HUES48 (cell line): ENCODE measurements around the gene PCDH18.
"Not testable (repeated sequence)": the region's sequence is repeated elsewhere in the genome, so short reads cannot be mapped to it uniquely, and the experiment has no call there.

Experiments used
- H3K27ac ChIP-seq: one replicate; pipeline ENCODE4 v1.7.0; 2013; ENCODE audit warnings: low read depth, low read length, inconsistent platforms
- H3K27me3 ChIP-seq: 2 replicates; pipeline ENCODE4 v1.6.1; 2013; ENCODE audit warnings: mild to moderate bottlenecking, low read length; ENCODE audit not compliant: control insufficient read depth, insufficient read depth
- H3K36me3 ChIP-seq: 2 replicates; pipeline ENCODE4 v1.6.1; 2013; ENCODE audit warnings: low read length; ENCODE audit not compliant: control insufficient read depth, insufficient read depth
- H3K4me1 ChIP-seq: 2 replicates; pipeline ENCODE4 v1.6.1; 2013; ENCODE audit warnings: mild to moderate bottlenecking, low read length; ENCODE audit not compliant: control insufficient read depth, insufficient read depth
- H3K4me3 ChIP-seq: 2 replicates; pipeline ENCODE4 v1.5.1; 2013; ENCODE audit warnings: mild to moderate bottlenecking, low read depth, low read length
- H3K9ac ChIP-seq: 2 replicates; pipeline ENCODE4 v1.6.1; 2013; ENCODE audit warnings: mild to moderate bottlenecking, low read depth, low read length, moderate library complexity
- H3K9me3 ChIP-seq: 2 replicates; pipeline ENCODE4 v1.6.1; 2013; ENCODE audit warnings: low read length; ENCODE audit not compliant: control insufficient read depth, insufficient read depth

The PCDH18 gene

DNA sequence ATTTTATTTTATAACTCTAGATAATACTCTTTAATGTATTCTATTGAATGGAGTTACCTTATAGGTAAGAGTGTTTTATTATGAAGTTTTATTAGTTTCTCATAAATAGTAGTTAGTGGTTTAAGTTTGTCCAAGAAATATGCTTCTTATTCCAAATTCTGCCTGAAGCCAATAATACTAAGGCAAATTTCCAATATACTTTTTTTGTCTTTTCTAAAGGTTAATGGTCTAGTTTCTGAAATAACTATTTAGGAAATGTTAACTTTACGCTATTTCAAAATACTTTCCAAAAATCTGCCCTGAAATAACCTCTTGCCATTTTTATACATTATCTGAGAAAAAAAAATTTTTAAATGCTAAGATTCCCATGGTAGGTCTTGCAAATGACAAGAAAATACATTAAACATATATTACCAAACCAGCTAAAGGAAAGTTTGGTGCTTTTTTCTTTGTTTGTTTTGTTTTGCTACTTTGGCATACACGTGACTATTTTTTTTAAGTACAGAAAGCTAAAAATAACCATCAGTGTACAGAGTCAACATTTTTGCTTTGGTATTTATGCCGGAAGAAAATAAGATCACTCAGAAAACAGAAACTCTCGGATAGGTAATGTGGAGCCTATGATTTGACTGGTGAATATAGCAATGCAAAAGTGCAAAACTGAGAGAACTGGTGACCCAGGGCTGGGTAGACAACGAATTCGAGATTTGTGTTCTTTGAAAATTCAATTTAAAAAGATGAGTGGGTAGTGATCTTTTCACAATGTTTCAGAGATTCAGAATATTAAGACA lies 29.8 kb downstream of the PCDH18 start:
- Histone ChIP-seq H3K4me3 (no peak overlapping the region), H3K36me3 (no peaks in the 10 kb centered on the region), H3K27ac (no peak overlapping the region), H3K9me3 (no peaks in the 10 kb centered on the region), H3K27me3 (no peaks in the 10 kb centered on the region), H3K4me1 (no peaks in the 10 kb centered on the region), H3K9ac (no peak overlapping the region)

DNA sequence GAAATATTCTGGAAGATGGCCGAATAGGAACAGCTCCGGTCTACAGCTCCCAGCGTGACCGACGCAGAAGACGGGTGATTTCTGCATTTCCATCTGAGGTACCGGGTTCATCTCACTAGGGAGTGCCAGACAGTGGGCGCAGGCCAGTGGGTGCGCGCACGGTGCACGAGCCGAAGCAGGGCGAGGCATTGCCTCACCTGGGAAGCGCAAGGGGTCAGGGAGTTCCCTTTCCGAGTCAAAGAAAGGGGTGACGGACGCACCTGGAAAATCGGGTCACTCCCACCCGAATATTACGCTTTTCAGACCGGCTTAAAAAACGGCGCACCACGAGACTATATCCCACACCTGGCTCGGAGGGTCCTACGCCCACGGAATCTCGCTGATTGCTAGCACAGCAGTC lies 36.0 kb downstream of the PCDH18 start:
- not testable (repeated sequence) for H3K36me3 ChIP-seq, H3K9me3 ChIP-seq, H3K4me3 ChIP-seq, H3K9ac ChIP-seq, H3K27ac ChIP-seq, H3K27me3 ChIP-seq, H3K4me1 ChIP-seq

DNA sequence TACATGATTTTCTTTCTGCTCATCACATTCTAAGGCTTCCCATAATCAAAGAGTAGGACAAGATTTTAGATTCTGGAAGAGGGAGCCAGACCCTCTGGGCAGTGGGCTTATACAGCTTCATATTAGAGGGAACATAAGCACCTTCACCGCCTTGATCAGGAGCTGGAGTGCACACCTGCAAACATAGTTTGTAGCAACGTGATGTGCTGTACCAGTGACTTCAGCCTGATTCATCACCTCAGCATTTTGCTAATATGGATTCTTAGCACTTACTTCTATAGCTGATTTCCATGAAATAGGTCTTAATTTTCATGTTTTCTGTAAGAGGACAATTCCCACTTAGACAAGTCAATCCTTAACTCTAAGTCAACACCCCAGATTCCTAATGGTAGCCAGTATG lies 36.7 kb downstream of the PCDH18 start:
- Histone ChIP-seq H3K36me3 (no peaks in the 10 kb centered on the region), H3K9me3 (no peaks in the 10 kb centered on the region), H3K27ac (no peak overlapping the region)

DNA sequence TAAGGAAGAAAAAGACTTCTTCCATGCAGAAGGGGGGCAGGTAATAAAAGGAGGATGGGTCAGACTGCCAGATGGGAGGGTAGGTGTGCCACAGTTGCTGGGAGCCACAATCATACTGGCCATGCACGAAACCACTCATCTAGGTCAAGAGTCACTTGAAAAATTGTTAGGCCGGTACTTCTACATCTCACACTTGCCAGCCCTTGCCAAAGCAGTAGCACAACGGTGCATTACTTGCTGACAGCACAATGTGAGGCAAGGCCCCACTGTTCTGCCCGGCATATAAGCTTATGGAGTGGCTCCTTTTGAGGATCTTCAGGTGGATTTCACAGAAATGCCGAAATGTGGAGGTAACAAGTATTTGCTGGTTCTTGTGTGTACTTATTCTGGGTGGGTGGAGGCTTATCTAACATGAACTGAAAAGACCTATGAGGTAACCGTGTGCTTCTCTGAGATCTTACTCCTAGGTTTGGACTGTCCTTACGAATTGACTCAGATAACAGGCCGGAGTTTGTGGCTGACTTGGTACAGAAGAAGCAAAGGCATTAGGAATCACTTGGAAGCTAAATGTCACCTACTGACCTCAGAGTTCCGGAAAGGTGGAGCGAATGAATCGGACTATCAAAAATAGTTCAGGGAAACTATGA lies 48.9 kb downstream of the PCDH18 start:
- not testable (repeated sequence) for H3K27ac ChIP-seq, H3K4me1 ChIP-seq, H3K9me3 ChIP-seq, H3K27me3 ChIP-seq, H3K9ac ChIP-seq, H3K4me3 ChIP-seq, H3K36me3 ChIP-seq

More for the DNA sequence above, 36.7 kb downstream of the PCDH18 start:
- H3K4me3 ChIP-seq = no peak overlapping the region
- no peak overlapping the region for H3K9ac ChIP-seq
- H3K27me3 ChIP-seq = no peaks in the 10 kb centered on the region
- H3K4me1 ChIP-seq = no peaks in the 10 kb centered on the region; the same call in 1 of the 2 replicates

DNA sequence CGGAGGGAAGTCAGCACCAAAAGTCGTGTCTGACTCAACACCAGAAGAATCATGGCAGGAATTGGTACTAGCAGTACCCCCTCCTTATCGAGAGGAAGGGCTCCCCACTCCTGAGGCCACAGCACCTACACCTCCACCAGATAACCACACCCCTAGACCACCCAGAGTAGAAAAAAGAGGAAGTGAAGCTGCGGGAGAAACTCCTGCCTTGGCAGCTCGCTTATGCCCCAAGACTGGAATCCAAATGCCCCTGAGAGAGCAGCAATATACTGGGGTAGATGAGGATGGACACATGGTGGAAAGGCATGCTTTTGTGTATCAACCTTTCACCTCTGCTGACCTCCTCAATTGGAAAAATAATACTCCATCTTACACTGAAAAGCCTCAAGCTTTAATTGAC lies 52.6 kb downstream of the PCDH18 start:
- not testable (repeated sequence) for H3K9me3 ChIP-seq, H3K4me3 ChIP-seq, H3K9ac ChIP-seq, H3K36me3 ChIP-seq, H3K27me3 ChIP-seq, H3K27ac ChIP-seq
- peaks cover 12% of the 10 kb centered on the region; the same call in 1 of the 2 replicates for H3K4me1 ChIP-seq

DNA sequence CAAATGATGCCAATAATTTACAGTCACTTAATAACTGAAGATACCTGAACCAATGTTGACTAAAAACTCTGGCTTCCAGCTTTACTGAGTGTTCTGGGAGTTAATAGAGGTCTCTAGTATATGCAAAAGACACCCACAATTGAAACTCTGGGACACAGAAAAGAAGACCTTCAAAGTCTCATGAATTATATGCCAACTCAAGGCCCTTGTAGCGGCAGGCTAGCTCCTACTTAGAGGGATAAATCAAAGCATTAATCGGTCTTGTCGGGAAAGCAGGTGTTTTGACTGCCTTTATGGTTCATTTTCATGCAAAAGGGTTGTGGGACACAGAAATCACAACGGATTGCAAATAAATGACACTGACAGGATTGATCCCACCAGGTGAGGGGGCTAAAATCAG lies 55.9 kb downstream of the PCDH18 start:
- no peaks in the 10 kb centered on the region for H3K9me3 ChIP-seq
- peaks cover 13% of the 10 kb centered on the region; the same call in 1 of the 2 replicates for H3K4me1 ChIP-seq
- no peaks in the 10 kb centered on the region for H3K27me3 ChIP-seq
- no peak overlapping the region for H3K4me3 ChIP-seq
- H3K9ac ChIP-seq = no peak overlapping the region
- H3K27ac ChIP-seq = no peak overlapping the region
- no peaks in the 10 kb centered on the region for H3K36me3 ChIP-seq

DNA sequence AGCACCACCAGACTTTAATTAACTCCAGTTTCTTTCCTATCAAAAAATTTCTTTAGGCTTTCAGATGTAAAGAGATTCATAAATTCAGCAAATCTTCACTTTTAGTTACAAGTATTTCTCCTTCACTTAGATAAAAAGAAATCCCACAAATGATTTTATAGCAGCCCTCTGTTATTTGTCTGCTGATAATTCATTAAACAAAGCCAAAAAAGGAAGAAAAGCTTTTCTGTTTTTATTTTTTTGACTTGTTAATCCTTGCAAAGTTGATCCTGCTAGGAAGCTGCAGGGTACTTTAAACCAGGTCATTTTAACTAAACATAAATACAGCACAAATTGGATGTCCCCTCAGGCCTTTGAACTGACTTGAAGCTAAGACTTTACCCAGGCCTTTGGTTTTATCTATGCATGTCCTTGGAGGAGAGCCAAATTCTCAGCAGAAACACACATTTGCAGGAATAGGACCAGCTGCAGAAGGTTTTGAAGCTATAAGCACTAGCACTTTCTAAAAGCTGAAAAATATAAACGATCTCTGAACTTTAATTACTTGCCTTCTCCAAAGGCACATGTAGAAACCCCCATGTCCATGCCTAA lies 57.5 kb downstream of the PCDH18 start:
- Histone ChIP-seq H3K9ac (no peak overlapping the region), H3K9me3 (no peaks in the 10 kb centered on the region), H3K36me3 (no peaks in the 10 kb centered on the region), H3K4me3 (no peak overlapping the region), H3K27ac (no peak overlapping the region), H3K27me3 (no peaks in the 10 kb centered on the region), H3K4me1 (peaks cover 13% of the 10 kb centered on the region; the same call in 1 of the 2 replicates)

DNA sequence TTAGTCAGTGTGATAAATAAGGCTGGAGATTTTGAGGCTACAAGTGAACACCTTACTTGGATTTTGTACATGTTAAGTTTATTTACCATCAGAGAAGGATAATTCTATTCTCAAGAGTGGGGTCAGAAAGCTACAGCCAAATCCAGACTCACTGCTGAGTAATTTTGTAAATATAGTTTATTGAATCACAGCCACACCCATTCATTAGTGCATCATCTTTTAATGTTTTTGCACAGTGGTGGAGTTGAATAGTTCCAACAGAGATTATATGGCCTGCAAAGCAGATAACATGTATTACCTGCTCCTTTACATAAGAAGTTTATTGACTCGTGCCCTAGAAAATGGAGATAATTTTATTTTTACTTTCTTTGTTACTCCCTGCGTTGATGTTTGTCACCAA lies 60.4 kb downstream of the PCDH18 start:
- H3K27ac ChIP-seq = no peak overlapping the region
- peaks cover 13% of the 10 kb centered on the region; the same call in 1 of the 2 replicates for H3K4me1 ChIP-seq
- no peak overlapping the region for H3K9ac ChIP-seq

DNA sequence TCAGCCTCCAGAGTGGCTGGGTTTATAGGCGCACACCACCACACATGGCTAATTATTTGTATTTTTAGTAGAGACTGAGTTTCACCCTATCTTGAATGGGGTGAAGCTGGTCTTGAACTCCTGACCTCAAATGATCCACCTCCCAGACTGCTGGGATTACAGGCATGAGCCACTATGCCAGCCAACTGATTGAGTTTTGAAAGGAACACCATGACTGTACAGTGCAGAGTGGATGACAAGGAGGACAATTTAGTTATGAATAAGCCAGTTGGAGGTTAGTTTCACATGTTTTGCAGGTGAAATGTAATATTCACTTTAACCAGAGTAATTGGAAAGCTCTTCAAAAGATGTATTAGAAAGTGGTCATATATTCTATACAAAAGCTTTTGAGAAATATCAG lies 60.8 kb downstream of the PCDH18 start:
- no peaks in the 10 kb centered on the region for H3K27me3 ChIP-seq
- H3K27ac ChIP-seq = no peak overlapping the region
- H3K36me3 ChIP-seq = no peaks in the 10 kb centered on the region
- H3K9me3 ChIP-seq = peaks cover 12% of the 10 kb centered on the region
- H3K9ac ChIP-seq = no peak overlapping the region
- no peak overlapping the region for H3K4me3 ChIP-seq
- peaks cover 8% of the 10 kb centered on the region; the same call in 1 of the 2 replicates for H3K4me1 ChIP-seq

More for the DNA sequence above, 60.4 kb downstream of the PCDH18 start:
- H3K27me3 ChIP-seq = no peaks in the 10 kb centered on the region
- no peaks in the 10 kb centered on the region for H3K36me3 ChIP-seq
- peaks cover 9% of the 10 kb centered on the region for H3K9me3 ChIP-seq
- no peak overlapping the region for H3K4me3 ChIP-seq

DNA sequence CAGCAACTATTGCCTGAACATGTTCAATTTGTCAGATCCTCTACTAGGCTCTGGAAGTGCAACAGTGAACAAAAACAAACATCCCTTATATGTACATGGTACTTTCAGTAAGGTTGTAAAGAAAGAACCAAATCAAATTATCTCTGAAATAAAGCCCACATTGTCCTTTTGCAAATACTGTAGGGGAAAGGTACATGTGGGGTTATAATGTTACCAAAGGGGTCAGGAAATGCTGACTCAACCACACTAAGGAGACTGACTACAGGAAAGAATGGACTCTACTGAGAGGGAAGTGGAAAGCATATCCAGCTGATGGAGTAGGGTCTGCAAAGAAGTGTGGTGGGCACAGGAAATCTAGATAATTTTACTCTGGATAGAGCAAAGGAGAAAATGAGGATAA lies 61.5 kb downstream of the PCDH18 start:
- H3K4me3 ChIP-seq = no peak overlapping the region
- 0 out of 2 replicates have a peak, but pooled peaks cover 3% of the 10 kb centered on the region for H3K4me1 ChIP-seq
- H3K9ac ChIP-seq = no peak overlapping the region
- H3K27me3 ChIP-seq = no peaks in the 10 kb centered on the region
- peaks cover 13% of the 10 kb centered on the region for H3K9me3 ChIP-seq
- H3K27ac ChIP-seq = no peak overlapping the region
- H3K36me3 ChIP-seq = no peaks in the 10 kb centered on the region
